Left colon (tissue), 2 donors: Measurements from ENCODE around the gene CRIP3. TPM values are rescaled to one million over a fixed set of nuclear protein-coding genes. Genes with fewer than 3 reads are reported as not detected.

Experiments
- ATAC-seq: fragments of 200-7000 bp; cut with Tn5 transposase; one replicate; pipeline ENCODE4 v1.9.1; 2020; ENCODE audit warnings: mild to moderate bottlenecking, moderate library complexity
- DNase-seq, 2 donors: peaks; one replicate each; pipeline ENCODE4 v3.0.0-alpha.2; 2020
- intact Hi-C, 2 donors: fragments of 100-400 bp; cut with DNase I in 1 of 2; cut with micrococcal nuclease in 1 of 2; formaldehyde crosslinking; loops; one replicate each; pipeline versions ENCODE4 v1.11.2 to v1.14.0; 2022; cut with DNase I, micrococcal nuclease
- total RNA-seq, 2 donors: library from RNA; stranded (reverse); fragmentation: NEBNext Ultra II Directional; extraction: Animal tissue kit (Norgen Biotek cat#: 25700); gene quantifications; one replicate each; pipeline ENCODE4 v1.2.1, GENCODE V29; 2021
- donor health status: DM: no; HTN: no; CAD: no.
- donor health status: DM: yes; HTN: yes; CAD: no.

Gene CRIP3
- total RNA-seq, 2 donors from 2014 or later = 1.4 TPM

DNA sequence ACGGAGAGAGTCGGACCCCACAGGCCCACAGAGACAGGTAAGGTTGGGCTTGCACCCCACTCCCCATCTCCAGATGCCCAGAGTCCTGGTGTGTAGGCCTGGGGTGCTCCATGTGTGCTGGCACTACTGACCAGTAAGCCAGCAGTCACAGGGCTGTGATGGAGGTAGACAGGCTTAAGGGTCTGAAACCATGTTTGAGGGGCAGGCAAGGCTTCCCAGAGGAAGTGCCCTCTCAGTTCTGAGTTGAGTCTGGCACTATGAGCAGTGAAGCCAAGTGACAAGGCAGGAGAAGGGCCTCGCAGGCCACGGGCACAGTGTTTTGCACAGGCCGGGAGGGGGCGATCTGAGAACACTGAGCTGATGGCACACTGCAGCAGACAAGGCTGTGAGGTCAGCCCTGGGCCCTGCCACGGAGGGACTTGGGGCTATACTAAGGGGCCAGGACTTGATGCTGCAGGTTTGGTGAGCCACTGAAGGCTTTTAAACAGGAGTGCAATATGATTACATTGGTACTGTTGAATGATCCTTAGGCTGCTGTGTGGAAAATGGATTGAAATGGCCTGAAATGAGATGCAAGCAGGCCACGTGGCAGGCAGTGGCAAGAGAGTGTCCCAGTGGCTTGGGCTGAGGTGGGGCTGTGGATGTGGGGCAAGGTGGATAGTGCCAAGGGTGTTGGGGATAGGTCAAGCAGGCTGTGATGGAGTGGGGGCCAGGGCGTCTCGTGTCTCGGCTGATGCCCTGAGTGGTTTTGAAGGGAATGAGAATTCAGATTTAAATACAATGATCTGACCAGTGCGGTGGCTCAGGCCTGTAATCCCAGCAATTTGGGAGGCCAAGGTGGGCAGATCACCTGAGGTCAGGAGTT is 45.1 kb downstream of the CRIP3 start:
- intact Hi-C loops = loop anchor here (2.0 to 10.0 kb wide), 3 partner anchors 71 to 241 kb away; no protein-coding TSS in a partner anchor

GRCh38 chr6:43262780-43263313 is 45.8 kb downstream of the CRIP3 start:
- intact Hi-C loops = loop anchor here (2.0 to 10.0 kb wide), 3 partner anchors 72 to 242 kb away; no protein-coding TSS in a partner anchor
- ATAC-seq (no peak), DNase-seq (peak in 1 of 2 donors; percentile 21)

More for the DNA sequence above, 45.1 kb downstream of the CRIP3 start:
- peak; percentile 75 to 86 for DNase-seq
- ATAC-seq = peak; percentile 80

DNA sequence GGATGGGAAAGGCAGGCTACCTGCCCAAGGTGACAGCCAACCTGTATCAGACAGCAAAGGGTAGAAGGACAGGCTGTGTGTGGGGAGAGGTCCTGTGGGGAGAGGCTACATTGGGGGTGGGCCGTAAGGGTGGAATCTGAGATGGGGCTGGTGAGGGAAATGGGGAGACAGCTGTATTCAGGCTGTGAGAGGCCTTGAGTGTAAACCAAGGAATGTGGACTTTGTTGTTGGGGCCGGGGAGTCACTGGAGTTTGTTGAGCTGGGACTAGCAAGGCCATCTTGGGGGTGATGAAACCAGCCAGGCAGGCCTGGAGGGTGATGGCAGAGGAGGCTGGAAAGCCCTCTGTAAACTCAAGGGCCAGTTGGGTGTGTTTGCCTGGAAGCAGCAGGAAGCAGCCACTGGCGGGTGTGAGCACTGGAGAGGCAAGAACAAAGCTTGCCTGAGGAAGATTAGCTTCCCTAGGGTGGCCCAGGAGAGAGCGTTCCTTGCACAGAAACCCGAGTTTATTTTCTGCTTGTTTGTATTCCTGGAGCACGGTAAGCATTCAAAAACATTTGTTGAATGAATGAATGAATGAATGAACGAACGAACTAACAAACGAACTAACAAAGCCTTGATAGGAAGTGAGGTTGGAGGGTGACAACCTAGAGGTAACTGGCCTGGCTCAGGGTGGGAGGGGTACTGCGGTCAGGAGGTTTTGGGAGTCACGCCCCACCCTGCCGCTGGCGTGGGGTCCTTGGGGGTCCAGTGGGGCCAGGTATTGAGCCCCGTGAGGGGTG is 46.4 kb downstream of the CRIP3 start:
- DNase-seq = peak; percentile 27 to 36
- peak; percentile 63 for ATAC-seq
- intact Hi-C loops = loop anchor here (2.0 to 10.0 kb wide), 3 partner anchors 73 to 243 kb away; no protein-coding TSS in a partner anchor

GRCh38 chr6:43261198-43261597 is 47.4 kb downstream of the CRIP3 start:
- no peak for ATAC-seq
- intact Hi-C loops = loop anchor here (10.0 kb wide), 2 partner anchors 74 to 244 kb away; no protein-coding TSS in a partner anchor

GRCh38 chr6:43260791-43261190 is 47.8 kb downstream of the CRIP3 start:
- peak in 1 of 2 donors; percentile 17 for DNase-seq
- no peak for ATAC-seq
- intact Hi-C loops = loop anchor here (10.0 kb wide), 2 partner anchors 74 to 244 kb away; no protein-coding TSS in a partner anchor

More at GRCh38 chr6:43261198-43261597, 47.4 kb downstream of the CRIP3 start:
- peak in 1 of 2 donors; percentile 15 for DNase-seq

GRCh38 chr6:43258807-43259686 is 49.6 kb downstream of the CRIP3 start:
- no peak for ATAC-seq
- intact Hi-C loops = no loop called here
- DNase-seq = peak in 1 of 2 donors; percentile 8

- DNase-seq = no peak
- intact Hi-C loops = no loop called here
- no peak for ATAC-seq
Observed at GRCh38 chr6:43258180-43258579, 50.4 kb downstream of the CRIP3 start.

GRCh38 chr6:43257367-43258145 is 51.1 kb downstream of the CRIP3 start:
- ATAC-seq = no peak
- DNase-seq = no peak
- intact Hi-C loops = no loop called here

GRCh38 chr6:43256670-43257366 is 51.8 kb downstream of the CRIP3 start:
- no peak for DNase-seq

More at GRCh38 chr6:43256670-43257366, 51.8 kb downstream of the CRIP3 start:
- ATAC-seq = no peak
- intact Hi-C loops = no loop called here

Other genes with a start within 250 kb of the CRIP3 start
- gene MRPL2, start 249.4 kb downstream of the CRIP3 start, total RNA-seq = 10 to 100 TPM; 62.5 to 75.0 TPM
- 100 to 1,000 TPM; 109 to 122 TPM for gene KLC4, start 249.2 kb downstream of the CRIP3 start, total RNA-seq
- gene PTK7, start 232.5 kb downstream of the CRIP3 start, total RNA-seq = 1 to 10 TPM; 8.0 to 9.7 TPM
- gene SRF, start 137.6 kb downstream of the CRIP3 start, total RNA-seq = 10 to 100 TPM; 22.8 to 30.1 TPM
- 10 to 100 TPM; 31.4 to 41.8 TPM for gene CUL9, start 126.6 kb downstream of the CRIP3 start, total RNA-seq
- gene DNPH1, start 79.3 kb downstream of the CRIP3 start, total RNA-seq = 10 to 100 TPM; 65.7 to 67.3 TPM
- under 1 TPM; 0.18 to 0.53 TPM for gene TTBK1, start 65.3 kb downstream of the CRIP3 start, total RNA-seq
- gene SLC22A7, start 10.6 kb downstream of the CRIP3 start, total RNA-seq = not detected
- gene ZNF318, start 60.8 kb upstream of the CRIP3 start, total RNA-seq = 10 to 100 TPM; 12.3 to 13.2 TPM
- 10 to 100 TPM; 32.1 to 34.6 TPM for gene ABCC10, start 118.7 kb upstream of the CRIP3 start, total RNA-seq
- under 1 TPM; 0.27 to 0.28 TPM for gene DLK2, start 146.7 kb upstream of the CRIP3 start, total RNA-seq
- gene TJAP1, start 168.7 kb upstream of the CRIP3 start, total RNA-seq = 10 to 100 TPM; 16.9 to 18.4 TPM
- under 1 TPM; 0.61 to 0.95 TPM for gene LRRC73, start 201.5 kb upstream of the CRIP3 start, total RNA-seq
- gene YIPF3, start 208.1 kb upstream of the CRIP3 start, total RNA-seq = 100 to 1,000 TPM; 113 to 134 TPM
- gene POLR1C, start 208.3 kb upstream of the CRIP3 start, total RNA-seq = 10 to 100 TPM; 19.6 to 26.9 TPM